Frontal cortex (tissue), 4 donors: ENCODE results near the gene CDC42SE1. TPM values are rescaled to one million over a fixed set of nuclear protein-coding genes. Genes with fewer than 3 reads are reported as not detected.
A peak's percentile ranks its signal among the peaks of the same experiment; 100 is the strongest.

Experiments
- DNase-seq, 2 donors: peaks; one replicate each; pipeline ENCODE4 v3.0.0; 2012; ENCODE audit warnings: low spot score in 2 of 2
- FAIRE-seq: peaks from 2 replicates; lab custom pipeline; 2012; peaks lifted over from hg19 to GRCh38; lab: Jason Lieb, UNC
- total RNA-seq: library from RNA; depleted of rRNA; stranded (reverse); fragments of >200 nt; gene quantifications from one replicate; pipeline ENCODE4 v1.2.3, GENCODE V29; 2014
- donor health status: control.
- donor health status: control.
- donor health status: control.

Gene CDC42SE1
- total RNA-seq, 1 donor from 2014 or later, result 31.0 TPM

DNA sequence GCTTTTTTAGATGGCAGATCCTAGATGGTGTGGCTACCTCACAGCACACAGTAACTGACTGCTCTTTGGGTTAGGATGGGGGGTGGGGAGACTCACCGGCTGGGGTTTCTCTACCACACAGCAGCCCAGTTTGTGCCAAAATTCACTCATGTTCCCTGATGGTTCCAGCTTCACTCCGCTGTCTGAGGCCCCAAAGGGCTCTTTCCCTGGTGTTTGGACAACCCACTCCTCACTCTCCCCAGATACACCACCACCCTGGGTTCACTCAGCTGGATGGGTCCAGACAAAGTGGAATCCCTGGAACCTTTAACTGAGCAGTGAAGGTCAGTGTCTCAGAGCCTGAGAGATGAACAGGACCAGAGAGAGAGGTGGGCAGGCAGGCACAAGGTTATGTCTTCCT is 3.8 kb downstream of the CDC42SE1 start:
- FAIRE-seq (no peak), DNase-seq (no peak)

DNA sequence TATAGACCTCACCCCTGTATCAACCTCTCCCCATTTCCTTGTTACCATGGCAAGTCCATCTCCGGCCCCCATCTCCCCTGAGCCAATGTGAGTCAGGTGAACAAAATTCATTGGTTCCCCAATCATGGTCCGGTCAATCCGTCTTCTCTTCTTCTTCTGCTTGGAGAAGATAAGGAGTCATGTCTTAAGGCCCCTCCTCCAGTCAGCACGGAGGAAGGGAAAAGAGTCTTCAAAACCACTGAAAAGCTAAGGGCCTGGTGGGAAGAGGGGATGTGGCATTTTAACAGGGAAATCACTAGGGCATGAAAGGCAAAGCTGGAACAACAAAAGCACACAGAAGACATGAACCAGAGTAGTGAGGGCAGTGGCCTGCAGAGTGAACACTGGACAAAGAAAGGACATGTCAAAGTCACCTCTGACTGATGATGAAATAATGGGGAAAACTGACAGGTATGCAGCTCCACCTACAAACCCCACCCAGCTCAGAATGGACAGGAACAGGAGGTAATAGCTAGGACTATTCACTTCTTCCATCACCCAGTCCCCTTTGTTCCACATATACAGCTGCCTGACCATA is 4.4 kb downstream of the CDC42SE1 start:
- FAIRE-seq (no peak), DNase-seq (no peak)

DNA sequence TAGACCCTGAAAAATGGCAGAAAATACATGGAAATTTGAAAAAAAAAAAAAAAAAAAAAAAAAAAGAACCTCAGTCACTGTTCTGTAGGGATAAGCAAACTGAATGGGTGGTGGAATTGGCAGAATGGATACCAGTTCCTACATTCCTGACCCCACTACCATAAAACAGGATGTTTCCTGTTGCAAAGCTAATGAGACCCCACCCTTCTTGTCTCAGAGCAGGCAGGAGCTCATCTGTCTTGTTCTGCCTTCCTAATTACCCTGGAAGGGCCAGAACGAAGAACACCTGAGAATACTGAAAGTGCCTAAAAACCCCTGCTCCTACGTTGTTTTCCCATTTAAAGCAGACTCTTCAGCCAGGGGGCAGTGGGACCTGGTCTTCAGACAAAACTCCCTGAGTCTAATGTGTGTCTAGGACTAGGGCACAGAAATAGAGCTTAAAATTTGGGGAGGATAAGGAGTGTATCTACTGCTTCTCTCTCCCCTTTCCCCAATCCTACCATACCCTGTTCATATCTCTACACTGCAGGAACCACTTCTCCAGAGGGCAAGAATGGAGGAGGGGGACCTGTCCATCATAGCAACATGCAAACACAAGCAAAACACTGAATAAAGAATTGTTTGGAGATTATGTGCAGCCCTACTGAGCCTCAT is 7.9 kb downstream of the CDC42SE1 start:
- no peak for FAIRE-seq

DNA sequence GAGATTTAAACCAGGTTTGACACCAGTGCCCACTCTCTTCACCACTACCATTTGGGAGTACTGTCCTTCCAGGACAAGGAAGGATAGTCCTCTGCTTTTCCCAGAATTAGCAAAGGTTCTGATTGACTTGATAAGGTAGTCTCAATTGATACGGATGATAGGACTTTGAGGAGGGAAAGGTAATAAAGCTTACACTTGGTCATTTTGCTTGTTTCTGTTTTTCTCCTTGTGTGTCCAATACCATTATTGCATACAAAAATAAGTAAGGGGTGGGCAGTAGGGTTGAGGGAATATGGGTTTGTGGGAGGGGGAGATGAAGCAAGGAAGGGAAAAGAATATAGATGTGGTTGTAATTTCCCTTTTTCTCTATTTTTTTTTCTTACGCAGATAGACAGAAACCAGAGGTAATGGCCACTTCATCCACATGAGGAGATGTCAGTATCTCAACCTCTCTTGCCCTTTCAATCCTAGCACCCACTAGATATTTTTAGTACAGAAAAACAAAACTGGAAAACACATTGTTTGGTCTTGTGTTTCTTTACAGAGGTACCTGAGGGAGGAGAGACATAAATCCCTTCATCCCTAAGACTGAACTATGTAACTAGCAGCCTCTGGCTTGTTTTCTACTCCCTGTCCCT is 9.3 kb downstream of the CDC42SE1 start:
- DNase-seq (no peak), FAIRE-seq (no peak)

More for the DNA sequence above, 7.9 kb downstream of the CDC42SE1 start:
- DNase-seq, result no peak

DNA sequence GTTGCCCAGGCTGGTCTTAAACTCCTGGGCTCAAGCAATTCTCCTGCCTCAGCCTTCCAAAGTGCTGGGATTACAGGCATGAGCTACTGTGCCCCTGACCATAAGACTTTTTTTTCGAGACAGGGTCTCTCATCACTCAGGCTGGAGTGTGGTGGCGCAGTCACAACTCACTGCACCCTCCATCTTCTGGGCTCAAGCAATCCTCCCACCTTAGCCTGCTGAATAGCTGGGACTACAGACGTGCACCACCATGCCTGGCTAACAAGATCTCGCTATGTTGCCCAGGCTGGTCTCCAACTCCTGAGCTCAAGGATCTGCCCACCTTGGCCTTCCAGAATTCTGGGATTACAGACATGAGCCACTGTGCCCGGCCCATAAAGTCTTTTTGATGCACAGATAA is 10.0 kb downstream of the CDC42SE1 start:
- DNase-seq (no peak), FAIRE-seq (no peak)

DNA sequence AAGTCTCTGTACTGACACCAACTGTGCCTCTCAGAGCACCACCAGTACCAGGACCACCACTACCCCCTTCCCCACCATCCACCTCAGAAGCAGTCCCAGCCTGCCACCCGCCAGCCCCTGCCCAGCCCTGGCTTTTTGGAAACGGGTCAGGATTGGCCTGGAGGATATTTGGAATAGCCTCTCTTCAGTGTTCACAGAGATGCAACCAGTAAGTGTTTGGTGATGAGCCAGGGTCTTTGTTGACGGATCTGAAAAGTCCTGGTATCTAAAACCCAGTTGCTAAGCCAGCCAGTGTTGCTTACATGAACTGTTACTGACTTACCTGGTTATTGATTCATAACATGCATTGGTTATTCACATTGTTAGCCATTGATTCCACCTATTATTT is 10.8 kb downstream of the CDC42SE1 start:
- FAIRE-seq (no peak), DNase-seq (no peak)

DNA sequence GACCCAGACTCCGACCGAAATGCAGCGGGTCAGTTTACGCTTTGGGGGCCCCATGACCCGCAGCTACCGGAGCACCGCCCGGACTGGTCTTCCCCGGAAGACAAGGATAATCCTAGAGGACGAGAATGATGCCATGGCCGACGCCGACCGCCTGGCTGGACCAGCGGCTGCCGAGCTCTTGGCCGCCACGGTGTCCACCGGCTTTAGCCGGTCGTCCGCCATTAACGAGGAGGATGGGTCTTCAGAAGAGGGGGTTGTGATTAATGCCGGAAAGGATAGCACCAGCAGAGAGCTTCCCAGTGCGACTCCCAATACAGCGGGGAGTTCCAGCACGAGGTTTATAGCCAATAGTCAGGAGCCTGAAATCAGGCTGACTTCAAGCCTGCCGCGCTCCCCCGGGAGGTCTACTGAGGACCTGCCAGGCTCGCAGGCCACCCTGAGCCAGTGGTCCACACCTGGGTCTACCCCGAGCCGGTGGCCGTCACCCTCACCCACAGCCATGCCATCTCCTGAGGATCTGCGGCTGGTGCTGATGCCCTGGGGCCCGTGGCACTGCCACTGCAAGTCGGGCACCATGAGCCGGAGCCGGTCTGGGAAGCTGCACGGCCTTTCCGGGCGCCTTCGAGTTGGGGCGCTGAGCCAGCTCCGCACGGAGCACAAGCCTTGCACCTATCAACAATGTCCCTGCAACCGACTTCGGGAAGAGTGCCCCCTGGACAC is 11.3 kb downstream of the CDC42SE1 start:
- DNase-seq (peak; percentile 70 to 71), FAIRE-seq (no peak)

DNA sequence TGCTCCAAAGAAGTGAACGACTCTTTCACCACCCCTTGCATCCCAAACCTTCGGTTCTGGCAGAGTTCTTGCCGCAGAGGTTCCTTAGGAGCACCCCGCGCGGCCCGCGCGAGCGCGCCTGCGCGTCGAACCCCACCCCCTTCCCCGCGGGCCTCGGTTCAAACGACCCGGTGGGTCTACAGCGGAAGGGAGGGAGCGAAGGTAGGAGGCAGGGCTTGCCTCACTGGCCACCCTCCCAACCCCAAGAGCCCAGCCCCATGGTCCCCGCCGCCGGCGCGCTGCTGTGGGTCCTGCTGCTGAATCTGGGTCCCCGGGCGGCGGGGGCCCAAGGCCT is 11.9 kb downstream of the CDC42SE1 start, which contains the start of gene C1orf56:
C1orf56 (plus strand) TSS at position 161 of the 334 bp plus-strand sequence; CDS start at position 258, 97 bp downstream.
- DNase-seq (peak; percentile 78 to 79), FAIRE-seq (no peak)

DNA sequence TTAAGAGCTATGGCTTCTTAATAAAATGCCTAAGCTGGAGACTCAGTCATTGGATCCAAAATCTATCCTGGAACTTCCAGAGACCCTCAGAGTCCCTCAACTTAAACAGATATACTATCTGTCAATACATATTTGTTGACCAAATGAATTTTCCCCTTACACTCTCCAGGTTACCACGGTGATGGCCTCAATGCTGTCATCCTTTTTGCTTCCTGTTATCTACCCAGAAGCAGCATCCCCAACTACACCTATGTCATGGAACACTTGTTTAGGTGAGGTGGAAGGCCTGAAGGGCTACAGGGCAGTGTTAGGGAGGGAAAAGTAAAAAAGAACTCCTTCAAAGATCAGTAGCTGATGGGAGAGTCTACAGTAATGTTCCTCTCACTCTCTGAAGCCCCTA is 16.3 kb downstream of the CDC42SE1 start:
- FAIRE-seq (no peak), DNase-seq (no peak)

DNA sequence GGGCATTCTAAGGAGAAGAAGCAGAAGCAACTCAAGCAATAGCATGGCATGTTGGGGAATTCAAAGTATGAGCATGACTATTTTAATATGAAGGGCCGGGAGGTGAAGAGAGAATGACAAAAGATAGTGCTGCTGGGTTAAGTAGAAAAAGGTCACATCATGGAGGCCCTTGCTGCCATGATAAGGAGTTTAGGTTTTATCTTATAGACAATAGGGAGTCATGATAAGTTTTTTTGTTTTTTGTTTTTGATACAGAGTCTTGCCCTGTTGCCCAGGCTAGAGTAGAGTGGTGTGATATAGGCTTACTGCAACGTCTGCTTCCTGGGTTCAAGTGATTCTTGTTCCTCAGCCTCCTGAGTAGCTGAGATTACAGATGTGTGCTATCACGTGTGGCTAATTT is 19.9 kb downstream of the CDC42SE1 start:
- no peak for FAIRE-seq
- no peak for DNase-seq

DNA sequence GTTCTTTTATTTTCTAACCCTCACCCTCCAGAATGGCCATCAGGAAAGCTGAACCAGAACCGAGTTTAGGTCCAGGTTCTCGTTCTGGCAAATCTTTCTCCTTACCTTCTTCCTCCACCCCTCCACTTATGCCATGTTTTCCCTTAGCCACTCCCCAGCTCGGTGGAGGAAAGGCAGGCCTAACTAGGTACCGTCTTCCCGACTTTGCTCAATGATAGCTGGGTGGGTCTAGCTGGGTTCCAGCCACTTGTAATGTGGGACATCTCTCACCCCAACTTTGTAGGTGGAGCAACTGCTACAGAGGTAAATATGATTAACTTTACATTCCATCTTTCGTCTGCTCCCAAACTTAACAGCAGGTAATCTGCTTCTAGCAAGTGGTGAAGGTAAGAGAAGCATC is 22.4 kb downstream of the CDC42SE1 start:
- FAIRE-seq (no peak), DNase-seq (no peak)

DNA sequence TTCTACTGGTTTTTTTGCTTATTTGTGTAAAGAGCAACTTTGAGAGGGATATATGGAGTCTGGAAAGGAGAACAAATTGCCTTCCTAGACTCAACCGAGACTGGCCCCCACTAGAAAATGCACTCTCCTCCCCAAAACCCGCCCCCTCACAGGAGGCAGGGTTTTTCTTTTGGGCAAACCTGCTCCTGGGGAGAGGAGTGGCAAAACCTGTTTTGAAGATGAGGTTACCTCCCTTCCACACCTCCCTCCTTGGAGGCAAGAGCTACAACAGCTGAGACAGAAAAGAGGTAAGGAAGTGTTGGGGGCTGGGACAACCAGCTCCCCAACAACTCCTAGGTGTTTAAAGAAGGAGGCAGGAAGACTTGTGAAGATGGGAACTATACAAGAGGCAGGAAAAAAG is 23.1 kb downstream of the CDC42SE1 start, which contains the start of gene BNIPL:
BNIPL (plus strand) TSS at position 231 of the 400 bp plus-strand sequence; CDS start at position 371, 140 bp downstream.
- no peak for DNase-seq
- FAIRE-seq, result no peak

DNA sequence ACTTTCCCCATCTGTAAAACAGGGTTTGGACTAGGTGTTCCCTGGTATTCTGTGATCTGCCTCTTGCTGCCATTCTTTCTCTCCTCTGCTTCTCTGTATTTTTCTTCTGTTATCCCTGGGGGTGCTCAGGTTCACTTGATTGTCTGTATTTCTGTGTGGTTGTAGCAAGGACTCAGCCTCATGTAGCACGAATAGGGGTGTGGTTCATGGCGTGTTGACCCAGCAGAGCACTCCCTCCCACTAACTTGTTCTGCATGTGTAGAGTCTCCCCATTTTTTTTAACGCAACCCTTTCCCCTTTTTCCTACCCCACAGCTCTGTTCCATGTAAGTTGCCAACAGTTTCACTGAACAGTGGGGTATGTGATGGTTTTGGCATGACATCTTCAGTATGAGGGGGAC is 24.3 kb downstream of the CDC42SE1 start:
- DNase-seq (no peak), FAIRE-seq (no peak)

DNA sequence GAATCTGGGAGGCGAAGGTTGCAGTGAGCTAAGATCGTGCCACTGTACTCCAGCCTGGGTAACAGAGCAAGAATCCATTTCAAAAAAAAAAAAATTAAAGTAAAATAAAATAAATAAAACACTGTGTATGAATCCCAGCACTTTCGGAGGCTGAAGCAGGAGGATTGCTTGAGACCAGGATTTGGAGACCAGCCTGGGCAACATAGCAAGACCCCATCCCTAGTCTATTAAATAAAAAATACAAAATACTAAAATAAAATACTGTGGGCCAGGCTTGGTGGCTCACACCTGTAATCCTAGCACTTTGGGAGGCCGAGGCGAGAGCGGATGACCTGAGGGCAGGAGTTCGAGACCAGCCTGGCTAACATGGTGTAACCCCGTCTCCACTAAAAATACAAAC is 27.3 kb downstream of the CDC42SE1 start:
- FAIRE-seq (no peak), DNase-seq (no peak)

DNA sequence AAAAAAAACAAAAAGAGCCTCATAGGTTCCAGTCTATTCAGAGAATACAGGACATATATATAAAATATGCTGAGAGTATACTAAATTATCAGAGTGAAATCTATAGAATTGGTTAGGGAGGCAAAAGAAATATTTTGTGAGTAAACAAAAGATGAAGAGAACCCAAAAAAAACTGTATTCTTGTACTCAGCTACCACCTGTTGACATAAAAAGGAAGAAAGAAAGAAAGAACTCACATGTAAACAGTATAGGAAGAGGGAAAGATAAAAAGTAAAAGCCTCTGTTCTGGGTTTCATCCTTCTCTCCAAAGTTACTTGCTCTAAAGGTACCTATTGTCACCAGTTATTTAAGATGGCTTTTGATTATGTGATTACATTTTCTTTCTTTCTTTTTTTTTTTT is 33.0 kb downstream of the CDC42SE1 start:
- no peak for DNase-seq
- no peak for FAIRE-seq

DNA sequence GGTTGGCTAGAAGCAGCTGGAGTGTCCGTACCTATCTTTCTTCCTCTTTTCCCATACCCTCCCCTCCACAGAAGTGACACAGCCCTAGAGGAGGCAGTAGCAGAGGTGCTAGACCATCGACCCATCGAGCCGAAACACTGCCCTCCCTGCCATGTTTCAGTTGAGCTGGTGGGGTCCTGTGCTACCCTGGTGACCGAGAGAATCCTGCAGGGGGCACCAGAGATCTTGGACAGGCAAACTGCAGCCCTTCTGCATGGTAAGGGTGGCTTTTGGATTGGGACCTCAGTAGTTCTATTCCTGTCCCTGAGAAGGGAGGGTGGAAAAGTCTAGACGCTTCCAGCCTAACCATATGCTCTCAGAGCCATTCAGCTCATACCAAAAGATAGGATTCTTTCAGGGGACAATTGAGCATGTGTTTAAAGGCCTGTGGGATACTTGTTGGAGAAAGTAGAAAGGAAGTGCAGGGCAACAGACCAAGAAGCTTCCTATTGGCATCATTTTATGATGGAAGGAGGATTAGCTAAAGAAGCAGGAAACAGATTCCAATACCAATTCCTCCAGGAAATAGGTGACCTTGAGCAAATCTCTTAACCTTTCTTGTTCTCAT is 34.8 kb downstream of the CDC42SE1 start:
- no peak for FAIRE-seq
- peak; percentile 48 to 78 for DNase-seq

DNA sequence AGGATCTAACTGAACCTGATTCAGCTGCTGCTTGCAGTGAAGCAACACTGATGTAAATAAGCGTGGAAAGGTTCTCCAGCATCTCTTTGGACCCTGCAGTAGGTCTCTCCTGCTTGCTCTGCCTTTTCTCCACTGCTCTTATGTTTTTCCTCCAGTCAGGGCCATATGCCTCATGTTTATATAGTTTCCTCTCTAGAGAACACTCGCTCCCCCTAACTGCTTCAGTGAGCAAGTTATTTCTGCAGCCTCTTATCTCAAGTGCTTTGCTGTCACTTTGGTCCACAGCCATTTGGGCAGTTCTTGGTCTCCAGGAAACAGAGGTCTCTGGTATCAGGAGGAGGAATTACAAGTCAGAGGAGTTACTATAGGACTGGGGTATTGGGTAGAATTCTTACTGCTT is 45.9 kb downstream of the CDC42SE1 start:
- FAIRE-seq (no peak), DNase-seq (no peak)

DNA sequence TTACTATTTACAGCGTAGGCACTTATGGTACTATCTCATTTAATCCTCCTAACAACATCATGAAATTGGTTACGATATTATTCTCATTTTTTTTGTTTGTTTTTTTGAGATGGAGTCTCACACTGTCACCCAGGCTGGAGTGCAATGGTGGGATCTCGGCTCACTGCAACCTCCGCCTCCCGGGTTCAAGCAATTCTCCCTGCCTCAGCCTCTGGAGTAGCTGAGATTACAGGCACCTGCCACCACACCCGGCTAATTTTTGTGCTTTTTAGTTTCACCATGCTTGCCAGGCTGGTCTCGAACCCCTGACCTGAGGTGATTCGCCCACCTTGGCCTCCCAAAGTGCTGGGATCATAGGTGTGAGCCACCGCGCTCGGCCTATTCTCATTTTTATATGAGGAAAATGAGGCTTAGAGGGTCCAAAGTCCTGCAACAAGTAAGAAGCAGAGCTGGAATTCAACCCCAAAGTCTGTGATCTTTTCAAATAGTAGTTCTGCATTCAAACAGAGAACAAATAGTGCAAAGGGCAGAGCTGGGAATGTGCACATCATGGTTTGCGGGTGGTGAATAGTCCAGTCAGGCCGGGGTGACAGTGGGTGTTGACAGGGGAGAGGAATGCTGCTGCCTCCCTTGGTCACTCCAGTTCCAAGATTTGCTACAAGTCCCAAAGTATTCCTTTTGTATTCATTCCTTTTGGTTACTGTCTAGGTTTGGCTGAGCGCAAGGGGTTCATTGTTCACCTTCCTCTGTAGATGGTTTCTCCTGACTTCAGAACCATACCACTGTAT is 46.5 kb downstream of the CDC42SE1 start:
- no peak for DNase-seq
- no peak for FAIRE-seq

DNA sequence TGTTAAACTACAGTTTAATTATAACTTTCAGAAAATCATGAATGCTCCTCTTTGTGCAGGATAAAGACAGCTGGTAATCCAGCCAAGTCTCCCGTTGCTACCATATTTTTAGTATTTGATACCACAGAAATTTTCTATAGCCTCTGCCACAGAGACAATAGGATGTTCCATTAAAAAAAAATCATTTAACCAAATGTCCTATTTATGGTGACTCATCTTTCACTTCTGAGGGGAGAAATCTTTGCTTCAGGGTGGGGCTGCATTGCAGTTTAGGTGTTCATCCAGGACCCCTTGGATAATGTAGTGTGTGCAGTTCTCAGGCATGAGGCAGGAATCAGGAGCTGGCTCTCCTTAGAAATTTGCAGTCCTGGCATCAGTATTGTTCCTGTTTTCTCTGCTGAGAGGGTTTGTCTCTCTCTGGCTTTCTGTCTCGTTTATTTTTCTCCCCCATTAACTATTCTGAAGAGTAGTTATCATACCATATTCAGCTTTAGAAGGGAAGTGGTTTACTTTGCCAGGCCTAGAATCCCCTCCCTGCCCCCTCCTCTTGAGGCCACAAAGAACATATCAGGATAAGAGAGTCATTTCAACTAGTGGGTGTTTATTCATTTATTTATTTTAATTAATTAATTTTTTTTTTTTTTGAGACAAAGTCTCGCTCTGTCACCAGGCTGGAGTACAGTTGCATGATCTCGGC is 48.1 kb downstream of the CDC42SE1 start:
- DNase-seq, result no peak
- FAIRE-seq, result no peak
